Mammary epithelial cell (primary cell): ENCODE data around the gene ABCC4.
"Not testable (repeated sequence)": the region's sequence is repeated elsewhere in the genome, so short reads cannot be mapped to it uniquely, and the experiment has no call there.

Source experiments
- EZH2 ChIP-seq: IDR thresholded peaks from 2 replicates; pipeline ENCODE4 v1.6.1; 2012; ENCODE audit warnings: low read length, inconsistent platforms, borderline replicate concordance
- TF ChIP-seq, protein P1 (sequence below), 2 donors: IDR thresholded peaks in 1 of 2; conservative IDR thresholded peaks in 1 of 2; 2 replicates each; pipeline ENCODE4 v1.5.1; 2011 to 2012; ENCODE audit warnings: inconsistent platforms in 2 of 2, low read length in 2 of 2, mild to moderate bottlenecking in 2 of 2, control low read depth in 1 of 2, low read depth in 1 of 2; ENCODE audit not compliant: insufficient read depth in 1 of 2; ENCODE audit errors: extremely low read depth in 1 of 2

GRCh38 chr13:95272076-95272475 lies 29.2 kb downstream of the ABCC4 start:
- TF ChIP-seq, protein P1, sequence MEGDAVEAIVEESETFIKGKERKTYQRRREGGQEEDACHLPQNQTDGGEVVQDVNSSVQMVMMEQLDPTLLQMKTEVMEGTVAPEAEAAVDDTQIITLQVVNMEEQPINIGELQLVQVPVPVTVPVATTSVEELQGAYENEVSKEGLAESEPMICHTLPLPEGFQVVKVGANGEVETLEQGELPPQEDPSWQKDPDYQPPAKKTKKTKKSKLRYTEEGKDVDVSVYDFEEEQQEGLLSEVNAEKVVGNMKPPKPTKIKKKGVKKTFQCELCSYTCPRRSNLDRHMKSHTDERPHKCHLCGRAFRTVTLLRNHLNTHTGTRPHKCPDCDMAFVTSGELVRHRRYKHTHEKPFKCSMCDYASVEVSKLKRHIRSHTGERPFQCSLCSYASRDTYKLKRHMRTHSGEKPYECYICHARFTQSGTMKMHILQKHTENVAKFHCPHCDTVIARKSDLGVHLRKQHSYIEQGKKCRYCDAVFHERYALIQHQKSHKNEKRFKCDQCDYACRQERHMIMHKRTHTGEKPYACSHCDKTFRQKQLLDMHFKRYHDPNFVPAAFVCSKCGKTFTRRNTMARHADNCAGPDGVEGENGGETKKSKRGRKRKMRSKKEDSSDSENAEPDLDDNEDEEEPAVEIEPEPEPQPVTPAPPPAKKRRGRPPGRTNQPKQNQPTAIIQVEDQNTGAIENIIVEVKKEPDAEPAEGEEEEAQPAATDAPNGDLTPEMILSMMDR (conservative IDR thresholded peaks at IDR 0.05 in 1 of 2, IDR thresholded peaks at IDR 0.05 in 1 of 2; ENCODE audit: extremely low read depth in 1 of 2, insufficient read depth in 1 of 2, low read depth in 1 of 2, low read length in 2 of 2) = not testable (repeated sequence)
- not testable (repeated sequence) for TF ChIP-seq EZH2
